ENCODE measurements around the gene MMADHC.

- TF ChIP-seq EZH2 (IDR thresholded peaks at IDR 0.05; ENCODE audit: low read length): no peak
- no peak for TF ChIP-seq CTCF (optimal IDR thresholded peaks at IDR 0.05 in 1 of 3, IDR thresholded peaks at IDR 0.05 in 1 of 3, conservative IDR thresholded peaks at IDR 0.05 in 1 of 3; ENCODE audit: extremely low read depth in 1 of 3, insufficient read depth in 2 of 3, low read length in 3 of 3)
Observed at GRCh38 chr2:149601141-149601796, 13.7 kb upstream of the MMADHC start.

All from keratinocyte (primary cell).